OCI-LY7 (cell line): ENCODE measurements around the gene CYB5RL. TPM values are rescaled to one million over a fixed set of nuclear protein-coding genes. Genes with fewer than 3 reads are reported as not detected.

ENCODE experiments used
- total RNA-seq, 2 experiments: library from RNA; depleted of rRNA in 1 of 2; stranded (reverse); fragments of >200 nt in 1 of 2; shearing (Covaris generic) in 1 of 2; gene quantifications; 2 replicates each; pipeline ENCODE4 v1.2.3, GENCODE V29; 2014 to 2022

CYB5RL gene
- total RNA-seq, 2 experiments from 2014 or later: 10.4 to 20.6 TPM

Other genes starting within 250 kb of the CYB5RL start
- gene LDLRAD1, start 181.8 kb downstream of the CYB5RL start, total RNA-seq (2014; rRNA removed; shearing (Covaris generic)): not detected in 2 replicates
- not detected in 2 replicates for gene LDLRAD1, start 181.8 kb downstream of the CYB5RL start, total RNA-seq (2022)
- 74.5 and 76.7 TPM in 2 replicates for gene TMEM59, start 146.8 kb downstream of the CYB5RL start, total RNA-seq (2014; rRNA removed; shearing (Covaris generic))
- 94.5 and 95.4 TPM in 2 replicates for gene TMEM59, start 146.8 kb downstream of the CYB5RL start, total RNA-seq (2022)
- 4.9 and 5.1 TPM in 2 replicates for gene TCEANC2, start 146.4 kb downstream of the CYB5RL start, total RNA-seq (2014; rRNA removed; shearing (Covaris generic))
- gene TCEANC2, start 146.4 kb downstream of the CYB5RL start, total RNA-seq (2022): 9.5 and 10.4 TPM in 2 replicates
- gene CDCP2, start 47.0 kb downstream of the CYB5RL start, total RNA-seq (2014; rRNA removed; shearing (Covaris generic)): 0.09 TPM in 1 of 2 replicates, not detected in the other
- 0.26 TPM in 1 of 2 replicates, not detected in the other for gene CDCP2, start 47.0 kb downstream of the CYB5RL start, total RNA-seq (2022)
- gene MRPL37, start 137 bp upstream of the CYB5RL start, total RNA-seq (2014; rRNA removed; shearing (Covaris generic)): 85.6 and 107 TPM in 2 replicates
- gene MRPL37, start 137 bp upstream of the CYB5RL start, total RNA-seq (2022): 121 and 126 TPM in 2 replicates
- gene SSBP3, start 206.4 kb upstream of the CYB5RL start, total RNA-seq (2014; rRNA removed; shearing (Covaris generic)): 11.2 and 16.5 TPM in 2 replicates
- 44.9 and 53.2 TPM in 2 replicates for gene SSBP3, start 206.4 kb upstream of the CYB5RL start, total RNA-seq (2022)